Stimulated activated CD4-positive, alpha-beta T cell treated with anti-CD3 and anti-CD28 coated beads, Interleukin-15, amount 100 ng/mL, for 24 hours (primary cell): ENCODE results near the gene STAP2.

ENCODE experiments used
- DNase-seq: peaks from one replicate; pipeline ENCODE4 v3.0.0-alpha.2; 2020

Gene STAP2

GRCh38 chr19:4338441-4339355 lies at the start of gene STAP2:
Gene STAP2 (minus strand): TSS chr19:4338827. CDS start chr19:4338753, 74 bp downstream.
- DNase-seq: peak; percentile 42

GRCh38 chr19:4386041-4386782 lies 47.6 kb upstream of the STAP2 start:
- DNase-seq: no peak

GRCh38 chr19:4385291-4386040 lies 46.8 kb upstream of the STAP2 start:
- DNase-seq: no peak

GRCh38 chr19:4380254-4380727 lies 41.7 kb upstream of the STAP2 start:
- DNase-seq: peak; percentile 63

- DNase-seq: peak; percentile 58
Observed at GRCh38 chr19:4379383-4380253, 41.0 kb upstream of the STAP2 start.

GRCh38 chr19:4378886-4379285 lies 40.3 kb upstream of the STAP2 start:
- DNase-seq: no peak

- DNase-seq: no peak
Observed at GRCh38 chr19:4376991-4377781, 38.6 kb upstream of the STAP2 start.

- DNase-seq: no peak
Observed at GRCh38 chr19:4376671-4376990, 38.0 kb upstream of the STAP2 start.

GRCh38 chr19:4376028-4376670 lies 37.5 kb upstream of the STAP2 start:
- DNase-seq: no peak

- DNase-seq: no peak
Observed at GRCh38 chr19:4375164-4376027, 36.8 kb upstream of the STAP2 start.

GRCh38 chr19:4374498-4375163 lies 36.0 kb upstream of the STAP2 start:
- DNase-seq: no peak

GRCh38 chr19:4373601-4374497 lies 35.2 kb upstream of the STAP2 start:
- DNase-seq: no peak

GRCh38 chr19:4373013-4373367 lies 34.4 kb upstream of the STAP2 start:
- DNase-seq: no peak

GRCh38 chr19:4372165-4373012 lies 33.8 kb upstream of the STAP2 start:
- no peak for DNase-seq

GRCh38 chr19:4371247-4372164 lies 32.9 kb upstream of the STAP2 start:
- DNase-seq: no peak

GRCh38 chr19:4370418-4371041 lies 31.9 kb upstream of the STAP2 start:
- DNase-seq: no peak
